MCF 10A (cell line): ENCODE results near the gene UGT1A1. TPM values are rescaled to one million over a fixed set of nuclear protein-coding genes. Genes with fewer than 3 reads are reported as not detected.
"Not testable (repeated sequence)": the region's sequence is repeated elsewhere in the genome, so short reads cannot be mapped to it uniquely, and the experiment has no call there.

Experiments used
- BruUV-seq: library from RNA; stranded (reverse); fragments of 400-500 nt; replicated peaks from 2 replicates; lab custom pipeline; 2021; lab: Mats Ljungman, UMichigan
- CTCF ChIA-PET: fragments of 300-600 bp; sonication (Branson Sonifier 250); formaldehyde crosslinking; extraction: SDS; loops from one replicate; lab custom pipeline; 2021; ENCODE audit warnings: antibody characterized with exemption, inconsistent platforms; lab: Yijun Ruan, JAX
- POLR2A ChIA-PET: fragments of 300-600, 350-650 bp; sonication (Branson Sonifier 250); formaldehyde crosslinking; extraction: SDS; loops from one replicate; lab custom pipeline; 2020; ENCODE audit warnings: antibody characterized with exemption, inconsistent platforms; lab: Yijun Ruan, JAX
- DNase-seq: peaks from one replicate; pipeline ENCODE4 v3.0.0-alpha.2; 2018; ENCODE audit not compliant: unreplicated experiment
- H3K27ac Mint-ChIP-seq: one replicate; pipeline ENCODE4 v1.8.0; 2022; ENCODE audit warnings: mild to moderate bottlenecking, low read depth, mixed read lengths; ENCODE audit not compliant: unreplicated experiment
- H3K27me3 Mint-ChIP-seq: one replicate; pipeline ENCODE4 v1.8.0; 2022; ENCODE audit warnings: mixed read lengths; ENCODE audit not compliant: insufficient read depth, unreplicated experiment
- H3K36me3 Mint-ChIP-seq: one replicate; pipeline ENCODE4 v1.8.0; 2022; ENCODE audit warnings: mild to moderate bottlenecking, moderate library complexity, mixed read lengths; ENCODE audit not compliant: insufficient read depth, unreplicated experiment
- H3K4me1 Mint-ChIP-seq: one replicate; pipeline ENCODE4 v1.8.0; 2022; ENCODE audit warnings: mixed read lengths; ENCODE audit not compliant: insufficient read depth, unreplicated experiment
- H3K4me3 Mint-ChIP-seq: one replicate; pipeline ENCODE4 v1.8.0; 2022; ENCODE audit warnings: mild to moderate bottlenecking, moderate library complexity, mixed read lengths; ENCODE audit not compliant: unreplicated experiment
- H3K9me3 Mint-ChIP-seq: one replicate; pipeline ENCODE4 v1.8.0; 2022; ENCODE audit warnings: mixed read lengths; ENCODE audit not compliant: unreplicated experiment
- intact Hi-C: fragments of 100-400 bp; cut with micrococcal nuclease; formaldehyde crosslinking; loops from 2 replicates; pipeline ENCODE4 v1.14.1; 2022
- total RNA-seq: library from RNA; stranded (reverse); gene quantifications from 2 replicates; pipeline ENCODE4 v1.2.3, GENCODE V29; 2022
- TF ChIP-seq, protein P1 (sequence below): fragments of 200-600 bp; IDR thresholded peaks from one replicate; pipeline ENCODE4 v1.8.0; 2022; ENCODE audit warnings: antibody characterized with exemption, mild to moderate bottlenecking; ENCODE audit not compliant: unreplicated experiment

Gene UGT1A1
- total RNA-seq, 1 experiment from 2014 or later: not detected

DNA sequence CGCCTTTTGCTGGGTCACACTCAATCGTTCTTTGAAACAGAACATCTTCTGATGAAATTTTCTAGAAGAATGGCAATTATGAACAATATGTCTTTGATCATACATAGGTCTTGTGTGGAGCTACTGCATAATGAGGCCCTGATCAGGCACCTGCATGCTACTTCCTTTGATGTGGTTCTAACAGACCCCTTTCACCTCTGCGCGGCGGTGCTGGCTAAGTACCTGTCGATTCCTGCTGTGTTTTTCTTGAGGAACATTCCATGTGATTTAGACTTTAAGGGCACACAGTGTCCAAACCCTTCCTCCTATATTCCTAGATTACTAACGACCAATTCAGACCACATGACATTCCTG, 46.8 kb upstream of the UGT1A1 start:
- H3K36me3 Mint-ChIP-seq: peaks cover 7% of the 10 kb centered on the region
- no peaks in the 10 kb centered on the region for H3K27me3 Mint-ChIP-seq
- no TSS peak for BruUV-seq
- H3K9me3 Mint-ChIP-seq: no peaks in the 10 kb centered on the region
- peaks cover 13% of the 10 kb centered on the region for H3K4me1 Mint-ChIP-seq
- no peak for DNase-seq
- intact Hi-C loops: loop anchor here (5.0 kb wide), 2 partner anchors 214 to 226 kb away; no protein-coding TSS in a partner anchor
- ChIA-PET CTCF (interaction anchor here (0.6 to 2.8 kb wide), 4 partner anchors 22 to 265 kb away, joined by 3 to 18 read pairs (median 3); partner anchors contain the start of gene UGT1A6), POLR2A (interaction anchor here (0.7 kb wide), 1 partner anchor 221 kb away, joined by 3 read pairs; no protein-coding TSS in a partner anchor)
- TF ChIP-seq, protein P1, sequence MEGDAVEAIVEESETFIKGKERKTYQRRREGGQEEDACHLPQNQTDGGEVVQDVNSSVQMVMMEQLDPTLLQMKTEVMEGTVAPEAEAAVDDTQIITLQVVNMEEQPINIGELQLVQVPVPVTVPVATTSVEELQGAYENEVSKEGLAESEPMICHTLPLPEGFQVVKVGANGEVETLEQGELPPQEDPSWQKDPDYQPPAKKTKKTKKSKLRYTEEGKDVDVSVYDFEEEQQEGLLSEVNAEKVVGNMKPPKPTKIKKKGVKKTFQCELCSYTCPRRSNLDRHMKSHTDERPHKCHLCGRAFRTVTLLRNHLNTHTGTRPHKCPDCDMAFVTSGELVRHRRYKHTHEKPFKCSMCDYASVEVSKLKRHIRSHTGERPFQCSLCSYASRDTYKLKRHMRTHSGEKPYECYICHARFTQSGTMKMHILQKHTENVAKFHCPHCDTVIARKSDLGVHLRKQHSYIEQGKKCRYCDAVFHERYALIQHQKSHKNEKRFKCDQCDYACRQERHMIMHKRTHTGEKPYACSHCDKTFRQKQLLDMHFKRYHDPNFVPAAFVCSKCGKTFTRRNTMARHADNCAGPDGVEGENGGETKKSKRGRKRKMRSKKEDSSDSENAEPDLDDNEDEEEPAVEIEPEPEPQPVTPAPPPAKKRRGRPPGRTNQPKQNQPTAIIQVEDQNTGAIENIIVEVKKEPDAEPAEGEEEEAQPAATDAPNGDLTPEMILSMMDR: no peak
- no peak overlapping the region for H3K27ac Mint-ChIP-seq
- H3K4me3 Mint-ChIP-seq: no peak overlapping the region

- Mint-ChIP-seq H3K4me1 (peaks cover 12% of the 10 kb centered on the region), H3K36me3 (peaks cover 7% of the 10 kb centered on the region), H3K4me3 (no peak overlapping the region), H3K27ac (no peak overlapping the region), H3K27me3 (no peaks in the 10 kb centered on the region), H3K9me3 (no peaks in the 10 kb centered on the region)
- ChIA-PET POLR2A (interaction anchor here (0.6 kb wide), 1 partner anchor 16 kb away, joined by 3 read pairs; no protein-coding TSS in a partner anchor), CTCF (interaction anchor here (0.6 to 1.4 kb wide), 2 partner anchors 128 to 265 kb away, joined by 3 to 5 read pairs; no protein-coding TSS in a partner anchor)
- no TSS peak for BruUV-seq
- intact Hi-C loops: loop anchor here (5.0 kb wide), 2 partner anchors 213 to 227 kb away; no protein-coding TSS in a partner anchor
- no peak for DNase-seq
- TF ChIP-seq, protein P1: no peak
These were observed 45.9 kb upstream of the UGT1A1 start for GRCh38 chr2:233714121-233714520.

GRCh38 chr2:233718552-233718951, 41.5 kb upstream of the UGT1A1 start, which contains the start of gene UGT1A4:
UGT1A4 (plus strand) TSS chr2:233718736; CDS start chr2:233718821, 85 bp downstream.
- Mint-ChIP-seq H3K36me3 (no peaks in the 10 kb centered on the region), H3K27ac (no peak within 1 kb of the TSS), H3K9me3 (no peaks in the 10 kb centered on the region), H3K27me3 (no peaks in the 10 kb centered on the region), H3K4me1 (peaks cover 7% of the 10 kb centered on the region), H3K4me3 (no peak within 1 kb of the TSS)
- intact Hi-C loops: no loop called here
- ChIA-PET CTCF (no interaction called here), POLR2A (interaction anchor here (0.9 kb wide), 1 partner anchor 12 kb away, joined by 3 read pairs; no protein-coding TSS in a partner anchor)
- DNase-seq: no peak
- no TSS peak for BruUV-seq
- TF ChIP-seq, protein P1: no peak

DNA sequence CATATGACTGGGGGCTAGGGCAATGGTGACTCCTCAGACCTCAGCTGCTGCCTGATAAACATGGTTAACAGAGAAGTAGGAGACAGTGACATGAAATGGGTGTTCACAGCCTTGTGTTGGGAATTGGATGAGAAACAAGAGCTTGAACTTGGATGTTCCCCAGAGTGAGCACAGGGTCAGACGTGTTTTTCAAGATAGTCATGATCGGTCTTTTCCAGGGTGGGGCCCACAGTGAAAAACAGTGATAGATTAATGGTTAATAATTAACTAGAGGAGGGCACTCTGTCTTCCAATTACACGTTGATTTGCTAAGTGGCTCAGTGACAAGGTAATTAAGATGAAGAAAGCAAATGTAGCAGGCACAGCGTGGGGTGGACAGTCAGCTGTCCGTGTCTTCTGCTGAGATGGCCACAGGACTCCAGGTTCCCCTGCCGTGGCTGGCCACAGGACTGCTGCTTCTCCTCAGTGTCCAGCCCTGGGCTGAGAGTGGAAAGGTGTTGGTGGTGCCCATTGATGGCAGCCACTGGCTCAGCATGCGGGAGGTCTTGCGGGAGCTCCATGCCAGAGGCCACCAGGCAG, 31.3 kb upstream of the UGT1A1 start, which contains the start of gene UGT1A3:
Gene UGT1A3 (plus strand): TSS at position 320 of the 579 bp plus-strand sequence. CDS start 85 bp downstream, at position 405.
- Mint-ChIP-seq H3K4me1 (no peaks in the 10 kb centered on the region), H3K27me3 (no peaks in the 10 kb centered on the region), H3K4me3 (no peak within 1 kb of the TSS), H3K36me3 (peaks cover 7% of the 10 kb centered on the region), H3K9me3 (no peaks in the 10 kb centered on the region), H3K27ac (no peak within 1 kb of the TSS)
- TF ChIP-seq, protein P1: no peak
- CTCF ChIA-PET: no interaction called here
- POLR2A ChIA-PET: interaction anchor here (0.6 kb wide), 1 partner anchor 49 kb away, joined by 3 read pairs; the partner anchor contains the start of gene MROH2A
- intact Hi-C loops: no loop called here
- BruUV-seq: no TSS peak
- DNase-seq: no peak

GRCh38 chr2:233736868-233737653, 23.0 kb upstream of the UGT1A1 start:
- CTCF ChIA-PET: interaction anchor here (0.6 kb wide), 1 partner anchor 14 kb away, joined by 5 read pairs; no protein-coding TSS in a partner anchor
- DNase-seq, BruUV-seq, intact Hi-C loops, H3K4me3 Mint-ChIP-seq, H3K27me3 Mint-ChIP-seq, H3K9me3 Mint-ChIP-seq, H3K27ac Mint-ChIP-seq, POLR2A ChIA-PET, H3K36me3 Mint-ChIP-seq, H3K4me1 Mint-ChIP-seq: not testable (repeated sequence)
